ENCODE results near the gene PRDM10.

GRCh38 chr11:130037058-130037457, 34.4 kb upstream of the PRDM10 start:
- TF ChIP-seq CTCF (conservative IDR thresholded peaks at IDR 0.05) (no peak), ZFX (IDR thresholded peaks at IDR 0.05) (no peak)
